Endothelial cell (in vitro differentiated cells): Measurements from ENCODE around the gene ITGB5. TPM values are rescaled to one million over a fixed set of nuclear protein-coding genes. Genes with fewer than 3 reads are reported as not detected.

Source experiments
- DNase-seq: peaks from one replicate; pipeline ENCODE4 v3.0.0; 2021; ENCODE audit warnings: low spot score
- H3K27ac Mint-ChIP-seq: one replicate; pipeline ENCODE4 v1.8.0; 2021; ENCODE audit warnings: mixed read lengths, inconsistent platforms; ENCODE audit not compliant: unreplicated experiment
- H3K27me3 Mint-ChIP-seq: one replicate; pipeline ENCODE4 v1.8.0; 2021; ENCODE audit warnings: mild to moderate bottlenecking, moderate library complexity, mixed read lengths, inconsistent platforms; ENCODE audit not compliant: unreplicated experiment
- H3K36me3 Mint-ChIP-seq: one replicate; pipeline ENCODE4 v1.8.0; 2021; ENCODE audit warnings: mild to moderate bottlenecking, low read depth, mixed read lengths, inconsistent platforms; ENCODE audit not compliant: unreplicated experiment
- H3K4me1 Mint-ChIP-seq: one replicate; pipeline ENCODE4 v1.8.0; 2021; ENCODE audit warnings: mild to moderate bottlenecking, mixed read lengths, inconsistent platforms; ENCODE audit not compliant: unreplicated experiment
- H3K4me3 Mint-ChIP-seq: one replicate; pipeline ENCODE4 v1.8.0; 2021; ENCODE audit warnings: mild to moderate bottlenecking, mixed read lengths, inconsistent platforms; ENCODE audit not compliant: unreplicated experiment
- H3K9me3 Mint-ChIP-seq: one replicate; pipeline ENCODE4 v1.8.0; 2021; ENCODE audit warnings: mixed read lengths, inconsistent platforms; ENCODE audit not compliant: unreplicated experiment
- CTCF ChIP-seq: fragments of 200-600 bp; sonication (generic); IDR thresholded peaks from one replicate; pipeline ENCODE4 v1.5.0; 2021; ENCODE audit warnings: antibody characterized with exemption; ENCODE audit not compliant: unreplicated experiment
- total RNA-seq: library from RNA; stranded (reverse); fragmentation: NEBNext Ultra II Directional; extraction: Animal tissue kit (Norgen Biotek cat#: 25700); gene quantifications from one replicate; pipeline ENCODE4 v1.2.1, GENCODE V29; 2021; ENCODE audit not compliant: unreplicated experiment

ITGB5 gene
- total RNA-seq, 1 donor from 2014 or later, result 55.2 TPM

GRCh38 chr3:124772081-124772831, 114.9 kb downstream of the ITGB5 start:
- no peak for DNase-seq
- no peaks in the 10 kb centered on the region for H3K9me3 Mint-ChIP-seq
- peaks cover 1% of the 10 kb centered on the region for H3K27me3 Mint-ChIP-seq
- TF ChIP-seq CTCF, result no peak
- peak overlapping the region; percentile 58 for H3K27ac Mint-ChIP-seq
- H3K4me3 Mint-ChIP-seq, result no peak overlapping the region
- H3K4me1 Mint-ChIP-seq, result peaks cover 12% of the 10 kb centered on the region
- H3K36me3 Mint-ChIP-seq, result peaks cover 11% of the 10 kb centered on the region

- no peak overlapping the region for H3K4me3 Mint-ChIP-seq
- no peaks in the 10 kb centered on the region for H3K9me3 Mint-ChIP-seq
- H3K4me1 Mint-ChIP-seq, result peaks cover 12% of the 10 kb centered on the region
- DNase-seq, result no peak
- TF ChIP-seq CTCF, result no peak
- peaks cover 21% of the 10 kb centered on the region for H3K36me3 Mint-ChIP-seq
- H3K27ac Mint-ChIP-seq, result no peak overlapping the region
- H3K27me3 Mint-ChIP-seq, result peaks cover 1% of the 10 kb centered on the region
Observed at GRCh38 chr3:124771083-124771445, 116.1 kb downstream of the ITGB5 start.

GRCh38 chr3:124770336-124771082, 116.7 kb downstream of the ITGB5 start:
- DNase-seq, result no peak
- no peak for TF ChIP-seq CTCF
- peaks cover 1% of the 10 kb centered on the region for H3K27me3 Mint-ChIP-seq
- peaks cover 12% of the 10 kb centered on the region for H3K4me1 Mint-ChIP-seq
- no peaks in the 10 kb centered on the region for H3K9me3 Mint-ChIP-seq
- no peak overlapping the region for H3K4me3 Mint-ChIP-seq
- peaks cover 22% of the 10 kb centered on the region for H3K36me3 Mint-ChIP-seq
- no peak overlapping the region for H3K27ac Mint-ChIP-seq

- no peak overlapping the region for H3K4me3 Mint-ChIP-seq
- H3K27ac Mint-ChIP-seq, result no peak overlapping the region
- H3K9me3 Mint-ChIP-seq, result no peaks in the 10 kb centered on the region
- peaks cover 18% of the 10 kb centered on the region for H3K36me3 Mint-ChIP-seq
- no peaks in the 10 kb centered on the region for H3K27me3 Mint-ChIP-seq
- H3K4me1 Mint-ChIP-seq, result peaks cover 8% of the 10 kb centered on the region
- TF ChIP-seq CTCF, result no peak
- DNase-seq, result no peak
Observed at GRCh38 chr3:124769462-124769861, 117.7 kb downstream of the ITGB5 start.

GRCh38 chr3:124768812-124769211, 118.4 kb downstream of the ITGB5 start:
- peaks cover 5% of the 10 kb centered on the region for H3K4me1 Mint-ChIP-seq
- H3K27me3 Mint-ChIP-seq, result no peaks in the 10 kb centered on the region
- peak; percentile 42 for DNase-seq
- H3K9me3 Mint-ChIP-seq, result no peaks in the 10 kb centered on the region
- no peak overlapping the region for H3K27ac Mint-ChIP-seq
- no peak for TF ChIP-seq CTCF
- H3K36me3 Mint-ChIP-seq, result peaks cover 18% of the 10 kb centered on the region
- H3K4me3 Mint-ChIP-seq, result no peak overlapping the region
